Ectodermal cell (in vitro differentiated cells): Measurements from ENCODE around the gene CLTCL1.
A peak's percentile ranks its signal among the peaks of the same experiment; 100 is the strongest.

Experiments
- H3K27ac ChIP-seq: 2 replicates; pipeline ENCODE4 v1.7.0; 2013; ENCODE audit warnings: mild to moderate bottlenecking, low read depth, low read length; ENCODE audit not compliant: insufficient read depth, poor library complexity, severe bottlenecking
- H3K27me3 ChIP-seq: 2 replicates; pipeline ENCODE4 v1.7.0; 2013; ENCODE audit warnings: mild to moderate bottlenecking, low read length; ENCODE audit not compliant: insufficient read depth, control insufficient read depth, poor library complexity, severe bottlenecking
- H3K36me3 ChIP-seq: one replicate; pipeline ENCODE4 v1.7.0; 2013; ENCODE audit warnings: low read length; ENCODE audit not compliant: control insufficient read depth, insufficient read depth
- H3K4me1 ChIP-seq: one replicate; pipeline ENCODE4 v1.7.0; 2013; ENCODE audit warnings: low read length; ENCODE audit not compliant: control insufficient read depth, insufficient read depth
- H3K4me3 ChIP-seq: 2 replicates; pipeline ENCODE4 v1.7.0; 2013; ENCODE audit warnings: low read depth, low read length, control low read depth; ENCODE audit not compliant: insufficient read depth
- H3K9me3 ChIP-seq: 2 replicates; pipeline ENCODE4 v1.7.0; 2013; ENCODE audit warnings: mild to moderate bottlenecking, low read length, moderate library complexity; ENCODE audit not compliant: control insufficient read depth
- WGBS, 2 experiments: methylation state at CpG; one replicate each; pipeline ENCODE4 v1.1.7; 2013; ENCODE audit warnings: missing lambda C conversion rate in 2 of 2; 5-methylcytosine and 5-hydroxymethylcytosine counted together

The CLTCL1 gene

GRCh38 chr22:19182472-19183157, 108.9 kb downstream of the CLTCL1 start:
- 71 to 76% methylated on average over 8 to 9 of the region's 9 CpGs for WGBS, 2 experiments
- H3K27me3 ChIP-seq = no peaks in the 10 kb centered on the region
- H3K4me3 ChIP-seq = no peak overlapping the region
- H3K27ac ChIP-seq = no peak overlapping the region
- peaks cover 13% of the 10 kb centered on the region for H3K4me1 ChIP-seq
- no peaks in the 10 kb centered on the region for H3K9me3 ChIP-seq
- no peaks in the 10 kb centered on the region for H3K36me3 ChIP-seq

GRCh38 chr22:19181786-19182471, 109.6 kb downstream of the CLTCL1 start:
- Histone ChIP-seq H3K4me3 (no peak overlapping the region), H3K4me1 (peaks cover 18% of the 10 kb centered on the region)
- 84 to 87% methylated on average over 12 of the region's 12 CpGs for WGBS, 2 experiments

GRCh38 chr22:19180740-19181410, 110.6 kb downstream of the CLTCL1 start:
- H3K4me3 ChIP-seq = no peak overlapping the region
- peaks cover 1% of the 10 kb centered on the region for H3K36me3 ChIP-seq
- H3K9me3 ChIP-seq = no peaks in the 10 kb centered on the region
- no peak overlapping the region for H3K27ac ChIP-seq
- peaks cover 23% of the 10 kb centered on the region for H3K4me1 ChIP-seq
- WGBS, 2 experiments = 91 to 93% methylated on average over 11 of the region's 11 CpGs
- H3K27me3 ChIP-seq = no peaks in the 10 kb centered on the region

More at GRCh38 chr22:19181786-19182471, 109.6 kb downstream of the CLTCL1 start:
- H3K27me3 ChIP-seq = no peaks in the 10 kb centered on the region
- no peaks in the 10 kb centered on the region for H3K9me3 ChIP-seq
- H3K27ac ChIP-seq = no peak overlapping the region
- no peaks in the 10 kb centered on the region for H3K36me3 ChIP-seq

- Histone ChIP-seq H3K36me3 (peaks cover 2% of the 10 kb centered on the region), H3K27ac (no peak overlapping the region), H3K4me3 (no peak overlapping the region), H3K9me3 (no peaks in the 10 kb centered on the region), H3K27me3 (no peaks in the 10 kb centered on the region), H3K4me1 (peaks cover 23% of the 10 kb centered on the region)
- WGBS, 2 experiments = 93 to 95% methylated on average over 9 of the region's 9 CpGs
Measured at GRCh38 chr22:19180234-19180633, 111.3 kb downstream of the CLTCL1 start.

GRCh38 chr22:19179497-19180048, 111.9 kb downstream of the CLTCL1 start:
- Histone ChIP-seq H3K9me3 (no peaks in the 10 kb centered on the region), H3K36me3 (peaks cover 2% of the 10 kb centered on the region), H3K4me1 (peaks cover 23% of the 10 kb centered on the region), H3K27me3 (no peaks in the 10 kb centered on the region), H3K27ac (peak overlapping the region; percentile 48), H3K4me3 (peak overlapping the region; percentile 78)
- whole genome bisulfite sequencing, 2 experiments = 50 to 51% methylated on average over 15 of the region's 15 CpGs

GRCh38 chr22:19178657-19179496, 112.6 kb downstream of the CLTCL1 start, which contains the start of gene SLC25A1:
SLC25A1 (minus strand) TSS chr22:19178736; CDS start chr22:19178673, 63 bp downstream.
- peaks cover 23% of the 10 kb centered on the region for H3K4me1 ChIP-seq
- H3K4me3 ChIP-seq = peak within 1 kb of the TSS; percentile 78
- no peaks in the 10 kb centered on the region for H3K27me3 ChIP-seq
- peak within 1 kb of the TSS; percentile 48 for H3K27ac ChIP-seq
- H3K9me3 ChIP-seq = no peaks in the 10 kb centered on the region
- 0 to 1% methylated on average over 86 of the region's 86 CpGs for WGBS, 2 experiments
- H3K36me3 ChIP-seq = peaks cover 2% of the 10 kb centered on the region

- Histone ChIP-seq H3K27me3 (no peaks in the 10 kb centered on the region), H3K27ac (no peak overlapping the region), H3K9me3 (no peaks in the 10 kb centered on the region), H3K36me3 (peaks cover 2% of the 10 kb centered on the region), H3K4me3 (peak overlapping the region; percentile 78), H3K4me1 (peaks cover 23% of the 10 kb centered on the region)
- 0% methylated on average over 80 of the region's 80 CpGs for WGBS, 2 experiments
Measured at GRCh38 chr22:19178065-19178656, 113.4 kb downstream of the CLTCL1 start.

GRCh38 chr22:19177164-19178064, 114.1 kb downstream of the CLTCL1 start:
- Histone ChIP-seq H3K4me3 (peak overlapping the region; percentile 78), H3K9me3 (no peaks in the 10 kb centered on the region), H3K4me1 (peaks cover 23% of the 10 kb centered on the region), H3K27ac (no peak overlapping the region), H3K27me3 (no peaks in the 10 kb centered on the region), H3K36me3 (peaks cover 2% of the 10 kb centered on the region)
- WGBS, 2 experiments = 36 to 38% methylated on average over 55 of the region's 55 CpGs
